Measurements from ENCODE around the gene UNC13A.

UNC13A gene

GRCh38 chr19:17659996-17660395 is 28.2 kb downstream of the UNC13A start:
- no peak for DNase-seq

DNA sequence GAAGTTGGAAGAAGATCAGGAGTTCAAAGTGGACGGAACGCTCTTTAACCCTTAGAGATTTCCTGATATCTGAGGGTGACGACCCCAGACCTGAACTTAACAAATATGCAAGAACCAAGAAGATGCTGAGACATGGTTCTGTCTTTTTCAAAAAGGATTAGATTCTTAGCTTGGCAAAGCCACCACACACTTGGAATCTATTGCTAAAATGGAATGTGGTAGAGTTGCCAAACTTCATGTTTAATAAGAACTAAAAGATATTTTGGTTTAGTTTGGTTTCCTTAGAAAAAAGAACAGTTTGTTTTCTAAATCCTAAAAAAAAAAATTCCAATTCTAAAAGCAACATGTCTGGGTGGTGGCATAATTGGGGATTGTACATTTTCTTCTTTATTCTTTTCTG is 29.5 kb downstream of the UNC13A start:
- DNase-seq, result no peak

- DNase-seq, result no peak
Observed at GRCh38 chr19:17658240-17658639, 29.9 kb downstream of the UNC13A start.

- DNase-seq, result no peak
Observed at GRCh38 chr19:17656970-17657369, 31.2 kb downstream of the UNC13A start.

- DNase-seq, result no peak
Observed at GRCh38 chr19:17655751-17656472, 32.2 kb downstream of the UNC13A start.

DNA sequence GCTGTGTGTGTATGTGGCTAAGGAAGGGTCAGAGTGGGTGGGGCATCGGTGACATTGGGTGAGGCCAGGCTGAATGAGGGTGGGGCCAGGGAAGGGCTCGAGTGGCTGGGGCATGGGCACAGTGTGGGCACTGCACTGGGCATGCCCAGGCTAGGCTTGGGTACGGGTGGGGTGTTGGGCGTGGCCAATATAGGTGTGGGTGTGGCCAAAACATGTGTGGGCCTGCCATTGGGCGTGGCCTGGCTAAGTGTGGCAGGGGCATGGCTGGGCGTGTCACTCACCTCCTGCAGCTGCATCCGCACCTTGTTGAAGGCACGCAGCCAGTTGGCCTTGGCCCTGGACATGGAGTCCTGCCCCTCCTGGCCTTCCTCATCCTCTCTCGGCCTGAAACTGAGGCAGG is 33.2 kb downstream of the UNC13A start:
- no peak for DNase-seq

DNA sequence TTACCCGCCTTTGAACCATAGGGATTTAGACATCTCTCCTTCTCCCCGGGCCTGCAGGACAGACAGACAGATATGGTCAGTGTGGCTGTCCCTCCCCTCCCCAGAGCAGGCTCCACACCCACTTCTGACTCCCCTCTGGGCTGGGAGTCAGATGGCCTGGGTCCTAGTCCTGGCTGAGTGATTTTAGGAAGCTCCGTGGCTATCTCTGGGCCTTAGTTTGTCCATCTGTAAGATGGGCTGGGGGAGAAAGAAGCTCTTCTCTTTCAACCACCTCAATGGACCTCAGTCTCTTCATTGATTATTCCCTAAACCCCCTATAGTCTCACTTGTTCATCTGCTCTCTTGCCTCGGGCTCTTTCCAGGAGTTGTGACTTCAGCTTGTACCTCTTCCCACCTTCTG is 35.5 kb downstream of the UNC13A start:
- no peak for DNase-seq

- no peak for DNase-seq
Observed at GRCh38 chr19:17648786-17649185, 39.4 kb downstream of the UNC13A start.

DNA sequence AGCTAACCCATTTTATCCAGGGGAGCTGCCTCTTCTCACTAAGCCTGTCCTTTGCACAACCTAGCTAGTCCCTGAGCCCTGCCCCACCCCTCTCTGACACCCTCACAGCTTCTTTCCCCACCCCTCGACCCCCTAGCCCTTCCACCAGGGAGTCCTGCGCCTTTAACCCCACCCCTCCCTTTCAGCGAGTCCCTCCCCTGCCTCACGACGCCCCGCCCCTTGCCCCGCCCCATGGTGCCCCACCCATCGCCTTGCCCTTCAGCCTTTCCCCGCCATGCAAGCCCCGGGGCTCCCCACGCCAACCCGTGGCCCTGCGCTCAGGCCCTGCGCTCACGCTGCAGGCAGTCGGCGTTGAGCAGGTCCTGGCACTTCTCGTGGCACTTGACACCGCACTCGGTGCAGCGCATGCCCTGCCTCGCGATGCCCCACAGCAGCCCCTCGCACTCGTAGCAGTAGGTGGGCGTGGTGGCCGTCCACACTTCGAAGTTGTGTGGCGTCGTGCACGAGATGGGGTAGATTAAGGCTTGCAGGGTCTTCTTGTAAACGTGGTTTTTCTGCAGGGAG is 40.0 kb downstream of the UNC13A start:
- no peak for DNase-seq

DNA sequence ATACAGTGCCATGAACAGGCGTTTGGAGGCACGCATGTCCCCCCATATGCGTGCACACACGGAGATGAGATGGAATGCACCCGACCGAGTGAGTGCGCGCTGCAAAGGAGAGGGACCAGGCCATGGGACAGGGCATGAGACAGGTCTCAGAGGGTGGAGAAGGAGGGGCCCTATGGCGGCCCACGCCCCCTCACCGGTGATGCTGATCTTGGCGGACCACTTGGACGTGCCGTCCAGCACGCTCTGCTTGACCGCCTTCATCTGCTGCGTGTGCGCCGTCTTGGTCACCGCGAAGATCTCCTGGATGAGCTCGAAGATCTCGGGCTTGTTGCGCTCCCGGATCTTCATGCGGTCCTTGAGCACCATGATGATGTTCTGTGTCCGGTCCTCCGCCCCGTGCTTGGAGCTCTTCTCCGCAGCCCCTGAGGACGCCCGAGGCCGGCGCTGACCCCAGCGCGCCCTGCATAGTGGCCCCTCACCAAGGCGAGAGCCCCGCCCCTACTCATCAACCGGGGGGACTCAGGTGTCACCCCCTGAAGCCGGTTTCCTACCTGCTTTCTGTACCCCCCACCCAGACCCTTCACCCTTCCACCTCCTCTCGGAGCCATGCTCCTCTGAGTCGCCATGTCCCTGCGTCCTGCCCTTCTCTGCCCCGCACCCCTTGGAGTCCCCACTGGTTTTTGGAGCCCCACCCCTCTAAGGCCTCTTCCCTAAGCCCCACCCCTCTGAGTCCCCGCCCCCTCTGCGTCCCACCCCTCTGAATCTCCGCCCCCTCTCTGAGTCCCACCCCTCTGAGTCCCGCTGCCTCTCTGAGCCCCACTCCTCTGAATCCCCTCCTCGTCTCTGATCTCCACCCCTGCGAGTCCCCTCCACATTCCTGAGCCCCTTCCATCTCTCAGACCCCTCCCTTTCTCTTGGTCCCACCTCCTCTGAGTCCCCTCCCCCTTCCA is 40.8 kb downstream of the UNC13A start:
- no peak for DNase-seq

DNA sequence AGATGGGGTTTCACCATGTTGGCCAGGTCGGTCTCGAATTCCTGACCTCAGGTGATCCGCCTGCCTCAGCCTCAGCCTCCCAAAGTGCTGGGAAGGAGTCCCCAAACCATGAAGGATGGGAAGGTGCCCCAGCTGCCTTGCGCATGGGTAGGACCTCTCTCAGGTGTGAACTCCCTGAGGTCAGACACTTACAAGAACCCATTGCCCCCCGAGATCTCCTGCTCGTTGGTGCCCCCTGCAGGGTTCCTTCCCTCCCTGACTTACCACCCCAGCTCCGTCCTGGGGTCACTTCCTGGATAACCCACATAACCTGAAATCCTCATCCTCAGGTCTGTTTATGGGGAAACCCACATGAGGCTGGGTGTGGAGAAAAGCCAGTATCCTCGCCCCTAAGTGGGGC is 41.7 kb downstream of the UNC13A start:
- DNase-seq, result no peak

DNA sequence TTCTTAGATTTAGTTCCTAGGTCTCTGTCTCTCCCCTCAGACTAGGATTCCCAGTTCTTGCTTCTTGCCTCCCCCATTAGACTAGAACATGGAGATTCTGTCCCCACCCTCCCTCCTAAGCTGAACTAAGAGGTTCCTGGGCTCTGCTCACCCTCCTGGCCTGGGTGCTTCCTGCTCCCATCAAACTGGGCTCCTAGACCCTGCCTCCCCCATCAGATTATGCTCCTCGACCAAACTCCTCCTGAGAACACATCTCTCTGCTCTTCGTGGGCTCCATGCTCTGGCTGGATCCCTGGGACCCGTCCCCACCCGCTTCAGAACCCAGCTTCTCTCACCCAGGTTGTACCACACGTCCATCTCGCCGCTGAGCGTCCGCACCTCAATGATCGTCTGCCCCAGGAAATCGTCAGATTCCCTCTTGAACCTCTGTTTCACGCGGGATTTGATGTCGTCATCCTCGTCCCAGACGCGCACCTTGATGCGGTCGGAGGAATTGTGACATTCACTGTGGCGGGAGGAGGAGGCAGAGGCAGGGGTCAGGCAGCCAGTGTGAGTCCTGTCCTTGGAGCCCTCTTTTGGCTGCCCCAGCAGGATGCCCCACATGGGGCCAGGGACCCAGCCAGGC is 42.7 kb downstream of the UNC13A start:
- no peak for DNase-seq

DNA sequence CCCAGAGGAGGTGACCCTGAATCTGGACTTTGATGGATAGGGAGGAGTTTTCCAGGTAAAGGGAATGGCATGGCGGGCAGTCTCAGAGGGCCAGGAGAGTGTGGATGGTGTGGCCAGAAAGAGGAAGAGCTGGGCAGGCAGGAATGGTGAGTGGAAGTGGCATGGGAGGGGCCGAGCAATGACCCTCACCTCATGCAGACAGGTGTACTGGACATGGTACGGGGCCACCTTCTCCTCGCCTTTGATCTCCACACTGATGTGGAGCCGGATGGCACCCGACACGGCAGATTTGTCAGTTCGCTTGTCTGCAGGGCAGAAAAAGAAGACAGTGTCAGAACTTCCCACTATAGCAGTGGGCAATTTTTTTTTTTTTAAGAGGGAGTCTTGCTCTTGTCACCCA is 45.5 kb downstream of the UNC13A start:
- DNase-seq, result no peak

DNA sequence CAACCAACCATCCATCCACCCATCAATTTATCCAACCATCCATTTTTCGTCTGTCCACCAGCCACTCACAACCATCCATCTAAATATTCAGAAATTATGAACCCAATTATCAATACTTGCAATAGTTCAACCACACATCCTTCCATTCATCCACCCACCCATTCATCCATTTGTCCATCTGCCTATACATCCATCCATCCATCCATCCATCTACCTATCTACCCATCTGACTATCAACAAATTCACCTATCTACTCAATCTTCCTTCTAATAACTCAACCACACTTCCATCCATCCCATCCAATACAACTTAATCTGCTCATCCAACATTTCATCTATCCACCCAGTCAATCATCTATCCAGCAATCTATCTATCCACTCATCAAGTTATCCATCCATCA is 46.3 kb downstream of the UNC13A start:
- DNase-seq, result no peak

GRCh38 chr19:17641181-17641580 is 47.0 kb downstream of the UNC13A start:
- DNase-seq, result no peak

DNA sequence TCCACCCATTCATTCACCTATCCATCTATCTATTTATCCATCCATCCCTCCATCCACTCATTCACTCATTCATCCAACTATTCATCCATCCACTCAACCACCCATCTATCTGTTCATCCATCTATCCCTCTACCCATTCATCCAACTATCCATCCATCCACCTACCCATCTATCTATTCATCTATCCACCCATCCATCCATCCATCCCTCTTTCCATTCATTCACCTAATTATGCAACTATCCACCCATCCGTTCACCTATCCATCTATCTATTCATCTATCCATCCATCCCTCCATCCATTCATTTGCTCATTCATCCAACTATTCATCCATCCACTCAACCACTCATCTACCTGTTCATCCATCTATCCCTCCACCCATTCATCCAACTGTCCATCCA is 54.5 kb downstream of the UNC13A start:
- no peak for DNase-seq

GRCh38 chr19:17632577-17632976 is 55.6 kb downstream of the UNC13A start:
- DNase-seq, result no peak

DNA sequence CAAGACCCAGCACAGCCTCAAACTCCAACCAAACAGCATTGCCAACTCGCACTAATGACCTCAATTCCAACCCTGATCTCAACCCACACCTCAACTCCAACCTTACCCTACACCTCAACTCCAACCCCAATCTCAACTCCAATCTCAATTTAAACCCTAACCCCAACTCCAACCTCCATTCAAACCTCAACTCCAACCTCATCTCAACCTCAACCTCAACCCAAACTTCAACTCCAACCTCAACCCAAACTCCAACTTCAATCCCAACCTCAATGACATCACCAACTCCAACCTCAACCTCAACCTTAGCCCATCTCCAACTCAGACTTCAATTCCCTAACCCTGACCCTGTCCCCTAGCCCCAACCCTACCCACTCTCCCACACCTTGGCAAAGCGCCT is 58.4 kb downstream of the UNC13A start:
- DNase-seq, result no peak

- DNase-seq, result no peak
Observed at GRCh38 chr19:17627921-17628320, 60.2 kb downstream of the UNC13A start.

- no peak for DNase-seq
Observed at GRCh38 chr19:17627161-17627560, 61.0 kb downstream of the UNC13A start.

- DNase-seq, result no peak
Observed at GRCh38 chr19:17626456-17627015, 61.6 kb downstream of the UNC13A start.

GRCh38 chr19:17625980-17626379 is 62.2 kb downstream of the UNC13A start:
- no peak for DNase-seq

DNA sequence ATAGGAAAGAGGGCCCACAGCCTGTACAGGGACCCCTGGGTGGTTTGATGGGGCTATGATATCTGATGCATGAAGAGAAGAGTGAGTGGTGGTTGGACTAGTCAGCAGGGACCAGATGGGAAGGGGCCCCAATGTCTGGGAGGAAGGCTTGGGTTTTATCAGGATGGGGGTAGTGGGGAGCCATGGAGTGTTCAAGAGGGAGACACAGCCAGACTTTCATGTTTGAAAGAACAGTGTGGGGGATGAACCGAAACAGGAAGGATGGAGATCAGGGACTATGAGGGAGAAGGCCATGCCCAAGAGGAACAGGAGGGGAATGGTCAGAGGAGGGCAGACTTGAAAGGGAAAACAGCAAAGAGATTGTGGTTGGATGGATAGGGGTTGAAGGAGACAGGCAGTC is 63.1 kb downstream of the UNC13A start:
- DNase-seq, result no peak
